Measurements from ENCODE around the gene DCUN1D2. TPM values are rescaled to one million over a fixed set of nuclear protein-coding genes. Genes with fewer than 3 reads are reported as not detected.

Gene DCUN1D2
- total and polyA plus RNA-seq, 3 experiments from 2014 or later = 8.8 to 16.8 (median 16.2) TPM

GRCh38 chr13:113491982-113492381 lies 1.5 kb upstream of the DCUN1D2 start:
- H3K36me3 ChIP-seq (ENCODE audit: insufficient read depth, low read length) = peaks cover 5% of the 10 kb centered on the region
- peaks cover 38% of the 10 kb centered on the region for H3K4me1 ChIP-seq (ENCODE audit: insufficient read depth, low read length)
- H3K9me3 ChIP-seq (ENCODE audit: low read length) = no peaks in the 10 kb centered on the region
- peaks cover 0 to 23% (median 7%) of the 10 kb centered on the region in 3 donors for H3K36me3 Mint-ChIP-seq
- peaks cover 53 to 82% (median 72%) of the 10 kb centered on the region in 3 donors for H3K4me1 Mint-ChIP-seq
- peak overlapping the region; percentile 76 to 88 (median 85) for H3K4me3 Mint-ChIP-seq
- H3K27me3 ChIP-seq (ENCODE audit: insufficient read depth, low read length, poor library complexity, severe bottlenecking) = no peaks in the 10 kb centered on the region
- ChIA-PET POLR2A (no interaction called here), CTCF (no interaction called here)
- peak overlapping the region in 7 of 8 donors; percentile 17 to 73 (median 55) for H3K27ac Mint-ChIP-seq
- H3K27ac ChIP-seq (ENCODE audit: low read depth, low read length) = peak overlapping the region; percentile 69
- no peaks in the 10 kb centered on the region for H3K9me3 Mint-ChIP-seq
- DNase-seq = no peak
- H3K27me3 Mint-ChIP-seq = no peaks in the 10 kb centered on the region
- no peak overlapping the region for H3K4me3 ChIP-seq (ENCODE audit: low read length)

GRCh38 chr13:113491418-113491883 lies 940 bp upstream of the DCUN1D2 start:
- no peaks in the 10 kb centered on the region for H3K9me3 Mint-ChIP-seq
- peak in 1 of 5 donors; percentile 2 for DNase-seq
- peaks cover 50 to 82% (median 72%) of the 10 kb centered on the region in 3 donors for H3K4me1 Mint-ChIP-seq
- POLR2A ChIA-PET = no interaction called here
- Histone ChIP-seq H3K9me3 (ENCODE audit: low read length) (no peaks in the 10 kb centered on the region), H3K27ac (ENCODE audit: low read depth, low read length) (peak overlapping the region; percentile 69), H3K27me3 (ENCODE audit: insufficient read depth, low read length, poor library complexity, severe bottlenecking) (no peaks in the 10 kb centered on the region), H3K36me3 (ENCODE audit: insufficient read depth, low read length) (no peaks in the 10 kb centered on the region), H3K4me3 (ENCODE audit: low read length) (peak overlapping the region; percentile 84), H3K4me1 (ENCODE audit: insufficient read depth, low read length) (peaks cover 38% of the 10 kb centered on the region)
- CTCF ChIA-PET = no interaction called here
- no peaks in the 10 kb centered on the region for H3K27me3 Mint-ChIP-seq
- peaks cover 0 to 19% (median 5%) of the 10 kb centered on the region in 3 donors for H3K36me3 Mint-ChIP-seq
- peak overlapping the region; percentile 40 to 94 (median 61) for H3K27ac Mint-ChIP-seq
- H3K4me3 Mint-ChIP-seq = peak overlapping the region; percentile 76 to 88 (median 85)

GRCh38 chr13:113489549-113490495 lies 689 bp downstream of the DCUN1D2 start:
- Histone ChIP-seq H3K27ac (ENCODE audit: low read depth, low read length) (peak overlapping the region; percentile 69), H3K9me3 (ENCODE audit: low read length) (no peaks in the 10 kb centered on the region), H3K36me3 (ENCODE audit: insufficient read depth, low read length) (no peaks in the 10 kb centered on the region), H3K27me3 (ENCODE audit: insufficient read depth, low read length, poor library complexity, severe bottlenecking) (no peaks in the 10 kb centered on the region), H3K4me3 (ENCODE audit: low read length) (peak overlapping the region; percentile 84), H3K4me1 (ENCODE audit: insufficient read depth, low read length) (peaks cover 30% of the 10 kb centered on the region)
- Mint-ChIP-seq H3K27ac (peak overlapping the region; percentile 37 to 92 (median 88)), H3K4me1 (peaks cover 43 to 76% (median 60%) of the 10 kb centered on the region in 3 donors), H3K4me3 (peak overlapping the region; percentile 87 to 94 (median 91)), H3K9me3 (no peaks in the 10 kb centered on the region), H3K36me3 (peaks cover 0 to 5% (median 1%) of the 10 kb centered on the region in 3 donors), H3K27me3 (no peaks in the 10 kb centered on the region)
- ChIA-PET POLR2A (no interaction called here), CTCF (interaction anchor here (1.0 to 1.2 kb wide), 2 partner anchors 8 to 25 kb away, joined by 3 to 6 read pairs; no protein-coding TSS in a partner anchor)
- DNase-seq = peak; percentile 6 to 56 (median 18)

GRCh38 chr13:113489171-113489548 lies 1.4 kb downstream of the DCUN1D2 start:
- H3K9me3 Mint-ChIP-seq = no peaks in the 10 kb centered on the region
- CTCF ChIA-PET = interaction anchor here (1.0 kb wide), 1 partner anchor 24 kb away, joined by 3 read pairs; no protein-coding TSS in a partner anchor
- H3K36me3 Mint-ChIP-seq = peaks cover 0 to 6% (median 1%) of the 10 kb centered on the region in 3 donors
- peak overlapping the region; percentile 87 to 94 (median 91) for H3K4me3 Mint-ChIP-seq
- H3K27me3 Mint-ChIP-seq = no peaks in the 10 kb centered on the region
- Histone ChIP-seq H3K27ac (ENCODE audit: low read depth, low read length) (no peak overlapping the region), H3K4me3 (ENCODE audit: low read length) (peak overlapping the region; percentile 84), H3K27me3 (ENCODE audit: insufficient read depth, low read length, poor library complexity, severe bottlenecking) (no peaks in the 10 kb centered on the region), H3K9me3 (ENCODE audit: low read length) (no peaks in the 10 kb centered on the region), H3K4me1 (ENCODE audit: insufficient read depth, low read length) (peaks cover 30% of the 10 kb centered on the region), H3K36me3 (ENCODE audit: insufficient read depth, low read length) (no peaks in the 10 kb centered on the region)
- POLR2A ChIA-PET = no interaction called here
- peaks cover 40 to 72% (median 59%) of the 10 kb centered on the region in 3 donors for H3K4me1 Mint-ChIP-seq
- H3K27ac Mint-ChIP-seq = peak overlapping the region in 5 of 8 donors; percentile 26 to 92 (median 81)
- DNase-seq = no peak

DNA sequence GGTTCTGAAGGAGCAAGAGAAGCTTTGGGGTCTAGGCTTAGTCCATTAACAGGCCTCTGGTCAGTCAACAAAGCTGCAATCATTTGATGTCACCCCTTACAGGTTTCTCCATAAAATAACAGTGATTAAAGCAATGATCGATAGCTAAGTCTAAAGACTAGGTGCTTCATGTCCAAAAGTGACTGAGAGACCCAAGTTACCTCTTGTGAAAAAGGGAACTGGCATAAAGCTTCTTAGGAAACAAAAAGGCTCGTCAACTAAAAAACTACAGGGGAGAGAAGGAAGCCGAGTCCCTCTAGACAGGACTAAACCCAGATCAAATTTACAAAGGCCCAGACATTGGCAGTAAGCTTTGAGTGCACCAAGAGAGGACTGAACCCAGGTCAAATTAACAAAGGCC lies 2.2 kb downstream of the DCUN1D2 start:
- H3K36me3 Mint-ChIP-seq = peaks cover 0 to 13% (median 1%) of the 10 kb centered on the region in 3 donors
- H3K36me3 ChIP-seq (ENCODE audit: insufficient read depth, low read length) = no peaks in the 10 kb centered on the region
- peak overlapping the region in 1 of 8 donors; percentile 37 for H3K27ac Mint-ChIP-seq
- peak overlapping the region; percentile 29 to 92 (median 68) for H3K4me3 Mint-ChIP-seq
- POLR2A ChIA-PET = no interaction called here
- DNase-seq = no peak
- H3K4me1 ChIP-seq (ENCODE audit: insufficient read depth, low read length) = peaks cover 30% of the 10 kb centered on the region
- no peak overlapping the region for H3K27ac ChIP-seq (ENCODE audit: low read depth, low read length)
- H3K4me3 ChIP-seq (ENCODE audit: low read length) = no peak overlapping the region
- CTCF ChIA-PET = no interaction called here
- H3K9me3 ChIP-seq (ENCODE audit: low read length) = no peaks in the 10 kb centered on the region
- H3K27me3 ChIP-seq (ENCODE audit: insufficient read depth, low read length, poor library complexity, severe bottlenecking) = no peaks in the 10 kb centered on the region
- no peaks in the 10 kb centered on the region for H3K9me3 Mint-ChIP-seq
- peaks cover 38 to 70% (median 56%) of the 10 kb centered on the region in 3 donors for H3K4me1 Mint-ChIP-seq
- no peaks in the 10 kb centered on the region for H3K27me3 Mint-ChIP-seq

DNA sequence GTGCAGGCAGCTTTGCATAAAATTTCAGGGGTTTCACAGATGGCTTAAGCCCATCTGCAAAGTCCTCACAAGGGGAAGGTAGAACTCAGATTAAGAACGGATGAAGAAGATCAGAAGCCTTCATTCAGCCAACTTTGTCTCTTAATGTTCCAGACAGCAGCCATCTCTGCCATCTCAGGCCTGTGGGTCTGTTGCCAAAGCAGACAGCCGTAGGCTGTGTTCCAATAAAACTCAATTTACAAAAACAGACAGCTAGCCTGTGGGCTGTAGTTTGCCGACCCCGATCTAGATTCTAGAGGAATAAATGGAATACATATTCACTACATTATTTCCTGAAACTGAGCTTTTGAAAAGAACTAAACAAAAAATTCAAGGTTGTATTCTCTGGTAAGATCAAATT lies 3.8 kb downstream of the DCUN1D2 start:
- Histone ChIP-seq H3K27ac (ENCODE audit: low read depth, low read length) (no peak overlapping the region), H3K4me3 (ENCODE audit: low read length) (no peak overlapping the region), H3K36me3 (ENCODE audit: insufficient read depth, low read length) (no peaks in the 10 kb centered on the region), H3K27me3 (ENCODE audit: insufficient read depth, low read length, poor library complexity, severe bottlenecking) (no peaks in the 10 kb centered on the region), H3K4me1 (ENCODE audit: insufficient read depth, low read length) (peaks cover 23% of the 10 kb centered on the region), H3K9me3 (ENCODE audit: low read length) (no peaks in the 10 kb centered on the region)
- DNase-seq = no peak
- ChIA-PET POLR2A (no interaction called here), CTCF (no interaction called here)
- Mint-ChIP-seq H3K27me3 (no peaks in the 10 kb centered on the region), H3K27ac (no peak overlapping the region), H3K4me1 (peaks cover 36 to 60% (median 50%) of the 10 kb centered on the region in 3 donors), H3K9me3 (no peaks in the 10 kb centered on the region), H3K36me3 (peaks cover 0 to 20% (median 1%) of the 10 kb centered on the region in 3 donors), H3K4me3 (peak overlapping the region in 1 of 7 donors; percentile 92)

- Mint-ChIP-seq H3K4me3 (no peak overlapping the region), H3K9me3 (no peaks in the 10 kb centered on the region), H3K27ac (no peak overlapping the region), H3K36me3 (peaks cover 0 to 22% (median 1%) of the 10 kb centered on the region in 3 donors), H3K4me1 (peaks cover 35 to 57% (median 48%) of the 10 kb centered on the region in 3 donors), H3K27me3 (no peaks in the 10 kb centered on the region)
- CTCF ChIA-PET = no interaction called here
- Histone ChIP-seq H3K36me3 (ENCODE audit: insufficient read depth, low read length) (no peaks in the 10 kb centered on the region), H3K27ac (ENCODE audit: low read depth, low read length) (no peak overlapping the region), H3K27me3 (ENCODE audit: insufficient read depth, low read length, poor library complexity, severe bottlenecking) (no peaks in the 10 kb centered on the region), H3K9me3 (ENCODE audit: low read length) (no peaks in the 10 kb centered on the region), H3K4me3 (ENCODE audit: low read length) (no peak overlapping the region), H3K4me1 (ENCODE audit: insufficient read depth, low read length) (peaks cover 21% of the 10 kb centered on the region)
- POLR2A ChIA-PET = no interaction called here
- no peak for DNase-seq
These were observed 5.0 kb downstream of the DCUN1D2 start for GRCh38 chr13:113485545-113485944.
